ENCODE measurements around the gene ZNF366. TPM values are rescaled to one million over a fixed set of nuclear protein-coding genes. Genes with fewer than 3 reads are reported as not detected.

ZNF366 gene
- polyA plus RNA-seq, 1 donor = 3.0 TPM

DNA sequence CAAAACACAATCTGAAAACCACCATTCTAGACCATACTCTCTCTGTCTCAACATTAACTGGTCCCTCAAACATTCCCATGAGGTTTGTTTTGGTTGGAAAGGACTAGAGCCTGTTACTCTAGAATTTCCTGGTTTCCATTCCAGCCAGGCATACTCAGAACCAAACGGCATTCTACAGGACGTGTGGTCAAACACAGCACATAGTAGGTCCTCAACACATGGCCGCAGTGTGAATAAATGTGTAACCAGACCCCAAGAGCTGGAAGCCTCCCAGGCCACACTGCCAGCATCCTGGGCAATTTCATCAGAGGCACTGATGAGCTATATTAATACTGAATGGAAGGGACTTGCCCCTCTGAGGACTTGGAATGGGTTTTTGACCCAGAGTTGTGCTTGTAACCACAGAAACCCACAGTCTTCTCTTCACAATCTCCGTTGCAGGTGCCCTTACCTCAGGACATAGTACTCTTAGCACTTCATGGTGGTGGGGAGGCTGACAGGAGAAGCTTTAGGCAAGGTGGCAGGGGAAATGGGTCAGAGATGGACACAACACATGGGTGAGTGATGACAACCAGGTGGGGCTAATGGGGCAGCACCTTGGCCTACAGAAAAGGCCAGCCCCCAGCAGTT is 66.0 kb downstream of the ZNF366 start:
- DNase-seq (ENCODE audit: low read depth) = no peak

DNA sequence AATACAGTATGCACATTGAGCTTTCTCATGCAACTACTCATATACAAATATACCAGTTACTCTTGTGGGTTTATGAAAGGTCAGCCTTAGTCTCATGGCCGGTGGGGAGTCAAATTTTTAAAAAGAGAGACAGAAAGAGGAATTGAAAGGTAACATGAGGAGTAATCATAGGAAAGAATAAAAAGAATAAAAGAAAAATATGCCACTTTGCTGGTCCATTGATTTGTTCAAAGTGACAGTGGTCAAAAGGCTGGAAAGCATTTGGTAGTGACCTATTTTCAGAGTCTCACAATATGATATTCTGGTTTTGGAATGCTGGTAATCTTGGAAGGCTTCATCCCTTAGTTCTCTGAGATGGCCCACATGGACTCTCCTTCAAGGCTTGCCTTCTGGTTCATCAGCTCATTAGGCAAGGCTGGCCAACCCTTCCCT is 67.0 kb downstream of the ZNF366 start:
- DNase-seq (ENCODE audit: low read depth) = no peak

DNA sequence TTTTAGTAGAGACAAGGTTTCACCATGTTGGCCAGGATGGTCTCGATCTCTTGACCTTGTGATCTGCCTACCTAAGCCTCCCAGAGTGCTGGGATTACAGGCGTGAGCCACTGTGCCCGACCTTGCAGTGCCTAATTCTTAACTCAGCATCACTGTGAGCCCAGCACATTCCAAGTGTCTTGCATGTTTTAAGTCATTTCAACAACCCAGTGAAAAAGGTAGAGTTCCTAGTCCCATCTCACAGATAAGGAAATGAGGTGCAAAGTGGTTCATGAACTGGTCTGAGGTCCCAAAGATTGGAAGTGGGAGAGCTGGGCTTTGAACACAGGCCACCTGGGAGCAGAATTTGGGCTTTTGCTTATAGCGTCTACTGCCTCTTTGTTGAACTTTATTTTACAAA is 68.0 kb downstream of the ZNF366 start:
- DNase-seq (ENCODE audit: low read depth) = no peak

- no peak for DNase-seq (ENCODE audit: low read depth)
Measured at GRCh38 chr5:72438141-72438540, 69.1 kb downstream of the ZNF366 start.

GRCh38 chr5:72436796-72437471 is 70.3 kb downstream of the ZNF366 start:
- DNase-seq (ENCODE audit: low read depth) = no peak

DNA sequence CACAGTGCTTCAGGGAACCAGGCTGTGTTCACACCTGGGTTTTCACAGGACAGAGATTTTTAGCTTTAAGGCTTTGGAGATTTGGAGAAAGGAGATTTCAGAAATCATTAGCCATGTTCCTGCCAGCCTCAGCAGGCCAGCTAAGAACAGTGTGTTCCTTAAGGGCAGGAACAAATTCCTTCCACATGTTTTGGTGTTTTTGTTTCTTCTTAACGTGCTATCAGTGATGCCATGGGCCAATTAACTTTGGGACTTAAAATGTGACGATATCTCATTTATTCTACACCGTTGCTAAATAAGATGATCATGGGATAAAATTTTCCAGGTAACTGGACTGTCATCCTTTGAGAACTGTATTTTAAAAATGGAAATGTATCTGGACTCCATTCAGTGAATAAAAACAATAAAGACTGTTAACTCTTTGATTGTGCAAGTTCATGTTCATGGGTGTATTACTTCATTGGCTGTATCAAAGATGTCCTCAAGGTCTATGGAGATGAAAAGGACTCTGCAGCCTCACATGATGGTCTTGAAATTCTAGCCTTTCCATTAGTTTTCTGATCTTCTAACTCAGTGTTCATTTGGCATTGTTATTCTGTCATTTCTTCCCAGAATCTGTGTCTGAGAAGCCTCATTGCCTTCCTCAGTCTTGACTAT is 72.3 kb downstream of the ZNF366 start:
- no peak for DNase-seq (ENCODE audit: low read depth)

DNA sequence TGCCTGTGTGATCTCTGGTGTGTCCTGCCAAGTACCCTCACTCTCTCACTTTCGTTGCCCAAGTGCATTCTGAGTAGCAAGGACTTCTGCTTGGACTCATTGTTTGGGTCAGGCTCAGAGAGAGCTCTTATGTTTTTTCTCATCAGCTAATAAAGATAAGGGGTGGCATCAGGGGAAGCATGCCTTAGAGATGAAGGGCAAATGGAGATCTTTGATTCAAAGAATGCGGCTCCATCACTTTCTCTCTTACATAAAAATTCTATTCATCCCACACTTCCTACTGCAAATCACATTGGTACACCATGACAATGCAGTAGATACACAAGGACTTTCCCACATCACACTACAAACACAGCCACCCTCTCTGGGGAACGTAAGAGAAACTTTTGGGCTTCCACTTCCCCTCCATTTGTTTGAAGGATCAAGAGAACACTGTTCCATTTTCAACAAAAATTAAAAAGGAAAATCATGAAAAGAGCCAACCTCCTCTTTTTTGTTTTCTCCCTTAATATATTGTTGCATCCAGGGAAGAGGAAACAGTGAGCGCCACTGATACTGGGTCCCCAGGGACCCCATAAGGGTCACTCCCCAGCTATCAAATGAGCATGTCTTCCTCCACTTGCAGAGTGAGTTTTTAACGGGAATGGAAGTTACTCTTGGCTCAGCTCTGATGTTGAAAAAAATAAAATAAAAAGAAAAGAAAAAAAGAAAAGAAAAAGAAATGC is 73.0 kb downstream of the ZNF366 start:
- DNase-seq (ENCODE audit: low read depth) = no peak

- DNase-seq (ENCODE audit: low read depth) = no peak
Measured at GRCh38 chr5:72433522-72433921, 73.7 kb downstream of the ZNF366 start.

DNA sequence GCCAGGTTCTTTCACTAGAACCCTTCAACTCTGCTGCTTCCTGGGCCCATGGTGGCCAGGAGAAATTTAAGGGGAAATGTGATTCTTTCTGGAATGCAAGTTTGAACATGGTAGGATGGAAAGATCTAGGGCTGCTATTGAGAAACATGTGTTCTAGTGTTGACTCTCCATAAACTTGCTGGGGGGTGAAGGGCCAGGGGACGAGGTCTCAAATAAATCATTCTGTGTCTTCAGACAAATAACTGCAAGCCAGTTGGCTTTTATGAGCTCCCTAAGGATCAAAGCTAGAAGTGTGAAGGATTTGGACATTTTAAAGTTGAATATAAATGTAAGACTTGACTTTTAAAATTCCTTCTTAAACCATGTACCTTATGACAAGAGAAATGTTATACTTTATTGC is 78.5 kb downstream of the ZNF366 start:
- DNase-seq (ENCODE audit: low read depth) = no peak

GRCh38 chr5:72427488-72428437 is 79.4 kb downstream of the ZNF366 start:
- DNase-seq (ENCODE audit: low read depth) = no peak

DNA sequence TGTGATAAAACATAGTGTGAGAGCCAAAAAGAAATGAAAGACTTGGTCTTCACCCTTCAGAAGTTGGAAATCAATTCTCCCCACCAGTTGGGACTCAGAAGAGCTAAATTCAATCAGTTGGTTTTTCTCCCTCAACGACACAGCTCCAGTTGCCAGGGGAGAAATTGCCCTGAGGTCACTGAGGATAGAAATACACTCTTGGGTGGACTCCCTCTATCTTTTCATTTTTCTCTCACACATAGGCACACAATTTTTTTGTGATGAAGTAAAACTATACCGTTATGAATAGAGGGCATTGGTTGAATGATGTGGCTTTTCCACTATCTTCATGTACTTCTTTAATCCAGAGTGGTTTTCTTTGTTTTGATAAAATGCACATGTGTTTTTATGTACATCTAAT is 80.2 kb downstream of the ZNF366 start:
- DNase-seq (ENCODE audit: low read depth) = no peak

DNA sequence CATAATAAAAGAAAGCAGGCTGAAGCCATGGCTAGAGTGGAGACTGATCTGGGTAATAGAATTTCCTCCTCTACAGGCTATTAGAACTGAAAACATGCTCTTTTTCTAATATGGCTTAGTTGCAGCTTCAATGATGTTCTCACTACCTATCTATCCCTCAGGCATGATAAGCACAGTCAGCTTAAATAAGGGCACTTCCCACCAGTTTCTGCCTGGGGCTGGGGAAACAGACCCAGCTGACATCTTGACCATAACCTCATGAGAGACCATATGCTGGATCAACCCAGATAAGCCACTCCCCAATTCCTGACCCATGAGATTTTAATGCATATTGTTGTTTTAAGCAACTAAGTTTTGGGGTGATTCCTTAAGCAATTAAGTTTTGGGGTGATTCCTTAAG is 81.2 kb downstream of the ZNF366 start:
- DNase-seq (ENCODE audit: low read depth) = no peak

- DNase-seq (ENCODE audit: low read depth) = no peak
Measured at GRCh38 chr5:72418271-72418670, 88.9 kb downstream of the ZNF366 start.

- no peak for DNase-seq (ENCODE audit: low read depth)
Measured at GRCh38 chr5:72417333-72418062, 89.7 kb downstream of the ZNF366 start.

GRCh38 chr5:72415616-72416325 is 91.4 kb downstream of the ZNF366 start:
- DNase-seq (ENCODE audit: low read depth) = no peak

DNA sequence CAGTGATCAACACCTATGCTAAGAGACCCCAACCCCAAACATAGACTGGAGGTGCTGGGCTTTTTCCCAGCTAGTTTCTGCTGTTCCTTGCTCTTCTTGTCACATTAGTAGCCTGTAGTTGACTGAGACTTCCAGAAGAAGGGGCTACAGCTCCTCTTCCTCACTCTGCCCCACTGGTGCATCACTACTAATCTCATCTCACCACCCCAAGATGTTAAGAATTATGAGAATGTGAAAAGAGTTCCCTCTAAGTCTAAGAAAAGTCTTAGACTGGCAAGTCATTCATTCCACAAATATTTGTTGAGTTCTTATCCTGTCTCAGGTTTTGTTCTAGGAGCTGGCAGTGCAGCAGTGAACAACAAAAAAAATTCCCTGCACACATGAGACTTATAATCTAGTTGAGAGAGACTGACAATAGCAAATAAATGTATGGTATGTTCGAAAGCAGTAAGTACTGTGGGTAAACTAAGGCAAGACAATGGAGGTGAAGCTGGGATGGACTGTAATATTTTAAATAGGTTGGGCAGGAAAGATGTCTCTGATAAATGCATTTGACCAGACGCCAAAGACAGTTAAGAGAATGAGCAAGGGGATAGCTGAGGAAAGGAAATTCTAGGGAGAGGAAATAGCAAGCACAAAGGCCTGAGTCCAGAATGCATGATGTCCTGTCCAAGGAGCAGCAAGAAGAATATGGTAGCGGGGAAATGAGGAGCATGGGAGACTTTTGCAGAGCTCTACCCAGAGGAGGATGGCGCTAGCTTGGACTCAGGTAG is 94.7 kb downstream of the ZNF366 start:
- DNase-seq (ENCODE audit: low read depth) = no peak

DNA sequence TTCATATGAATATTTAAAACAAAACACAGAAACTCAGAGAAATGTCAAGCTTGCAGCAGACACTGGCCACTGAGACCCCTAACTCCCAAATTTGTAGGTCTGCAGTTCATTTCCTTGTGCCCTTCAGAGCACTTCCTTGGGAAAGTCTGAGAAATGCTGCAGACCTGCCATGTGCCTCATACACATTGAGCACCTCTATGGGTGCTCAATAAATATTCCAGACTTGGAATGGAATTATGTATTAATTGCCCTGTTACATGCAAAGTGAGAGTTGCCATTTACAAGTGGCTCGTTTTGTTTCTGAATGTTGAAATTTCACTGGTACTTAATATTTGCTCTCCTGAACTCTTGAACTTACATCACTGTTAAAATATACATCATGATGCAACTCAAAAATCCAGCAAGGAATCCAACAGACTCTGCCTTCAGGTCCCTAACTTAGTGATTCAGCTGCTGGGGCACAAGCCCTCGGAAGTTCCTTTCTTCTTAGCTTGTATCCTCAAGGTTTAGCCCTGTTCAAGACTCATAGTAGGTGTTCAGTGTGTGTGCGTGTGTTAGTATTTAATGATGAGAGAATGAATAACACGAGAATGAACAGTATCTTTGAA is 96.4 kb downstream of the ZNF366 start:
- no peak for DNase-seq (ENCODE audit: low read depth)

GRCh38 chr5:72408603-72409002 is 98.6 kb downstream of the ZNF366 start:
- no peak for DNase-seq (ENCODE audit: low read depth)

DNA sequence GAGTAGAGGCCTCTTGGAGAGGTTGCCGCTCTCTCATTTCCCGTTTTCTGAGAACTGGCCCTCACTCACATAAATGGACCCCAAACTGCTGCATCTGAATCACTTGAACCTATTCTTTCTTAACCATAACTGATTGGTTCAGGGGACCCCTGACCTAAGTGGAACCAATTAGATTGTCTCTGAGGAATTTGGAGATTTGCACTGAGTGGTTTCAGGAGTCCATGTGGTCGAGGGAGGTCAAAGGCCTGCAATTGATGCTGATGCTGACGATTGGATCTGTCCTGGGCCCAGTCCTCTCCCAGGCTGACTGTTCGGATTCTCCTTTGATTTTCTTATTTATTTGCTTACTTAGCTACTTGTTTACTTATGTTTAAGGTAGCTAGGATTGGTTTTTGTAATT is 99.1 kb downstream of the ZNF366 start:
- DNase-seq (ENCODE audit: low read depth) = no peak
